GM03348 (cell line): ENCODE results near the gene C19orf73.
"Not testable (repeated sequence)": the region's sequence is repeated elsewhere in the genome, so short reads cannot be mapped to it uniquely, and the experiment has no call there.

Experiments
- DNase-seq: peaks from one replicate; pipeline ENCODE4 v3.0.0; 2012; ENCODE audit warnings: low spot score

C19orf73 gene

DNA sequence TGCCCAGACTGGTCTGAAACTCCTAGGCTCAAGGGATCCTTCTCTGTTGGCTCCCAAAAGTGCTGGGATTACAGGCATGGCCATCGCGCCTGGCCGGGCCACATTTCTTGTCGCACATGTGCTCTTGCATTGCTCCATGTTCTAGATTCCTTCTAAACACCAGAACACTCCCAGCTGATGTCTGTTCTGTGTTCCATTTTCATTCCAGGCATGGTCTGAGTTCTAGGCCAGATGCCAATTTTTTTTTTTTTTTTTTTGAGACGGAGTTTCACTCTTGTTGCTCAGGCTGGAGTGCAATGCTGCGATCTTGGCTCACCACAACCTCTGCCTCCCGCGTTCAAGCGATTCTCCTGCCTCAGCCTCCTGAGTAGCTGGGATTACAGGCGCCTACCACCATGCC lies 2.9 kb upstream of the C19orf73 start:
- DNase-seq, result not testable (repeated sequence)

DNA sequence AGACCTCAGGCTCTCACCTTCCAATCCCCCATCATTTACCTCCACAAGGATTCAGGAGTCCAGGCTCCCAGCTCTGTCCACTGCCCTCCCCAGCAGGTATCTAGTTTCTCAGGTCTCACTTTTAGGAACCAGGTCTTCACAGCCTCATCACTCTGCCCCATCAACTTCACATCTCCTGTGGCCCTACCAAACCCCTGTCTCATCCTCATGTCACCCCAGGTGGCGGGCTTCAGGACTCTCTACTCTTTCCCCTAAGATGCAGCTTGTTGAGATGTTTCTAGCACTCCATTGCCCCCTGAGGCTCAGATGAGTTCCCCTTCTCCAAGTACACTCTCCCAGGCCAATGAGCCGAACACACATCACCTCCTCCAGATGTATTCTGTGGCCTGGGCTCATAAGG lies 1.9 kb upstream of the C19orf73 start:
- no peak for DNase-seq

DNA sequence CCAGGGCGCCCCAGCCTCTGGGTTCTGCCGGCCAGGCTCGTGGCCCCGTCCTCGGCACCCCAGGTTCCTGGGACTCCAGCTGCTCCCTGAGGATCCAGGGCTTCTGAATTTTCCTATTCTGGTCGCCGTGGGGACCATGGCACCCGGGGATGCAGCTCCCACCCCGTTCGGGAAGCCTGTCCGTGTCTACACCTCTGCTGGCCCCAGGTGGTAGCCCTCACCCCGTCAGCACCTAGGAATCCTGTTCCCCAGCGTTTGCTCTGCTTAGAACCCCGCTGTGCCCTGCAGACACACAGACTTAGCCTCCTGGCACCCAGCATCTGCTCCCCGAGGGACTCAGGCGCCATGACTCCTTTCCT lies 1.4 kb upstream of the C19orf73 start:
- DNase-seq, result no peak

GRCh38 chr19:49119411-49120324 lies 725 bp upstream of the C19orf73 start, which contains the start of gene PPFIA3:
TSS of gene PPFIA3 (plus strand) at chr19:49119544. CDS start at chr19:49127874, 8,330 bp downstream.
- DNase-seq, result peak; percentile 85

- DNase-seq, result no peak
Observed at GRCh38 chr19:49117677-49118564, 1.0 kb downstream of the C19orf73 start.

GRCh38 chr19:49116544-49116943 lies 2.4 kb downstream of the C19orf73 start:
- DNase-seq, result no peak

DNA sequence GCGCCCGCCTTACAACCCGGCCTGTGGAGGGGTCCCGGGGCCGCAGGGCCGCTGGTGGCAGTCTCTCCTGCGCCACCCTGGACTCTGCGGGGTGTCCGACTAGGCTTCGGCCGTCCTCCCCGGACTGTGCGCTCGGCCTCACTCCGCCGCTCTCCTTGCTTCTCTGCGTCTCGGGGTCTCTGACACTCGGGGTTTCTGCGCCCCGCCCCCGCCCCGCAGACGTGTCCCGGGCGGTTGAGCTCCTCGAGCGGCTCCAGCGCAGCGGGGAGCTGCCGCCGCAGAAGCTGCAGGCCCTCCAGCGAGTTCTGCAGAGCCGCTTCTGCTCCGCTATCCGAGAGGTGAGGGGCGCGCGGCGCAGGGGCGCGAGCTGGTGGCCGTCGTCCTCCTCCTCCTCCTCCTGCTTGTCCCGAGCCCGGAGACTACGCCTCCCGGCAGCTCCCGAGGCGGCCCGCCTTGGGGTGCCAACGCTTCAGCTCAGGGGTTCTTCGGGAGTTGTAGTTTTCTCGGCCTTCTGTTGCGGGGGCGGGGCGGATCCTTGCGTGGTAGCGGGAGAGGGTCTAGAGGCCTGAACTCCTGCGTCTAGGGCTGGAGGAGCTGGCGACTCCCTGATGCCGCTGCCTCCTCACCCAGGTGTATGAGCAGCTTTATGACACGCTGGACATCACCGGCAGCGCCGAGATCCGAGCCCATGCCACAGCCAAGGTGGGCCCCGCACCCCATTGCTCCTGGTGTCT lies 4.1 kb downstream of the C19orf73 start:
- DNase-seq, result peak; percentile 72

DNA sequence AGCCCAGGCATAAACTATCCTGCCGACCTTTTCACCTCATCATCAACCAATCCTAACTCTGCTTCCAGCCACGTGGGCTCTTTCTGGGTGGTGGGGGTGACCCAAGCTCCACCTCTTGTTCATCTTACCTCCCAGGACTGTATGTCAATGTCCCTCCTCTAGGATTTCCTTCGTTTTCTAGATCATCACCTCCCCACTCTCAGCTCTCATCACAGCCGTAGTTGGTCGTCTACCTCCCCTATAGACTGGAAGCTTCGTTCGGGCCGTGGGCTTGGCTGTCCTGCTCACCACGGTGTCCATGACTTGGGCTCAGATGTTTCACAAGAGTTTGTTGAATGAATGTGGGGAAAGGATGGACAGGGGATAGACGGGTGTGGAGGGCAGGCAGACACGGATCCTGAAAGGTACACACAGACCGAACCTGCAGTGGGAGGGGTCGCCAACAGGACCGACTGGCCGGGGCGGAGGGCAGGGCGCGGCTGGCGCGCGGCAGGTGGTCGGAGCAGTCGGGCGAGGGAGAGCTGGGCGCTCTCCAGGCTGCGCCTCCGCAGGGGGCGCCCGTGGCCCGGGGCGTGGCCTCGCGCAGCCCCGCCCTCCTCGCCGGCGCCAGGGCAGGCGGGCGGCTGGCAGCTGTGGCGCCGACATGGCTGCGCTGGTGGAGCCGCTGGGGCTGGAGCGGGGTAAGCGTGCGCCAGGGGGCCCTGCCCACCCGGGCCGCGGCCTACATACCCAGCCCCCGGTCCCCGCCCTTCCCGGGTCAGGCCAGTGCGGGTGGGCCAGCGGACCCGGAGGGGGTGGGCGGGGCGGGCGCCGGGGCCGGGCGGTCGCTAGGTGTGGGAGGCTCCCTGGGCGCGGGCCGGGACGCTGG lies 4.9 kb downstream of the C19orf73 start, which contains the start of gene LIN7B:
LIN7B (plus strand) TSS at position 609 of the 868 bp plus-strand sequence; CDS start at position 644, 35 bp downstream.
- peak; percentile 94 for DNase-seq

- no peak for DNase-seq
Observed at GRCh38 chr19:49111218-49111998, 7.5 kb downstream of the C19orf73 start.

DNA sequence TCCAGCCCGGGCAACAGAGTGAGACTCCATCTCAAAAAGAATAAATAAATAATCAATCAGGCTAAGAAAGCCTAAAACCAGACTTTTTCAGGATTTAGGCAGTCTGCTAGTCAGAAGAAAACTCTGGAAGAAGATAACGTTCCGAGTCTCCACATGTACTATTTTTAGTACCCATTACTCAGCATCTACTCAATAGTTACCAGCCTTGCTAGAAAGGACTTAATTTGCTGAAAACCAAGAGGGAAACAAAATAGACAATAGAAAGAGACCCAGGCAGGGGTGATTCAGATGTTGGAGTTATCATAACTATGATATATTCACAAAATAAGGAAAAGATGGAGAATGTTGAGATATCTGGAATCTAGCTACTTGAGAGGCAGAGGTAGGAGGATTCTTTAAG lies 8.4 kb downstream of the C19orf73 start:
- peak; percentile 37 for DNase-seq

DNA sequence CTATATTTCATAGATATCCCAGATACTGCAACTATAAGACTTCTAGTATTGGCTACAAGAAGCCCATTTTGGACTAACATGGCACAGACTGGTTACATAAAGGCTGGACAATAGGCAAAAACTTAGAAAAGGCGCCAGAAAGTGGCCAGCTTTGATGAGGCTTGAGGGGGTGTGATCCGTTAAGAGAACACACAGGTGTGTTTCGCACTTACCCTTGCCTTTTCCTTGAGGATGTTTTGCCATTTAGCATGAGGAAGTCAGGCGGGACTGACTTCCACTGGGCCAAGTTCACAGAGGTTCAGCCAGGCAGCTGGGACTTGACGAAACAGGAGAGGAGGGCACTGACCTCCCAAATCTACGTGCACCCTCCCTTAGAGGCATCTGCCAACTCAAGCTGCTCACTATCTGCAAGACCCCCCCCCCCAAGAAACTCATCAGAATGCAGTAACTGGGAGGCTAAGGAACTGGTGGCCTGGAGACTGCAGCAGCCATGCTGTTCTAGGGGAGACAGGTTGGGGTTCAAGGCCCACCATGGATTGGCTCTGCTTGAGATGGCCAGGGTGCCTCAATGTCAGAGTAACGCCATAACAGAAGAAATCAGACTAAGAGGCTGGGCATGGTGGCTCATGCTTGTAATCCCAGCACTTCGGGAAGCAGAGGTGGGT lies 9.2 kb downstream of the C19orf73 start:
- DNase-seq, result no peak

GRCh38 chr19:49109051-49109450 lies 9.9 kb downstream of the C19orf73 start:
- DNase-seq, result no peak

DNA sequence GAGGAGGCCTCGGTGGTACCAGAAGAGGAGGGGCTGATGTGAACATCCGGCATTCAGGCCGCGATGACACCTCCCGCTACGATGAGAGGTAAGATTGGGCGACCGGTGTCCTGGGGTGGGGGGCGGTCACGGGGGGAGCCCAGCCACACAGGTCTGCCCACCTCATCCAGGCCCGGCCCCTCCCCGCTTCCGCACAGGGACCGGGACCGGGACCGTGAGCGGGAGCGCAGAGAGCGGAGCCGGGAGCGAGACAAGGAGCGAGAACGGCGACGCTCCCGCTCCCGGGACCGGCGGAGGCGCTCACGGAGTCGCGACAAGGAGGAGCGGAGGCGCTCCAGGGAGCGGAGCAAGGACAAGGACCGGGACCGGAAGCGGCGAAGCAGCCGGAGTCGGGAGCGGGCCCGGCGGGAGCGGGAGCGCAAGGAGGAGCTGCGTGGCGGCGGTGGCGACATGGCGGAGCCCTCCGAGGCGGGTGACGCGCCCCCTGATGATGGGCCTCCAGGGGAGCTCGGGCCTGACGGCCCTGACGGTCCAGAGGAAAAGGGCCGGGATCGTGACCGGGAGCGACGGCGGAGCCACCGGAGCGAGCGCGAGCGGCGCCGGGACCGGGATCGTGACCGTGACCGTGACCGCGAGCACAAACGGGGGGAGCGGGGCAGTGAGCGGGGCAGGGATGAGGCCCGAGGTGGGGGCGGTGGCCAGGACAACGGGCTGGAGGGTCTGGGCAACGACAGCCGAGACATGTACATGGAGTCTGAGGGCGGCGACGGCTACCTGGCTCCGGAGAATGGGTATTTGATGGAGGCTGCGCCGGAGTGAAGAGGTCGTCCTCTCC lies 11.1 kb downstream of the C19orf73 start:
- DNase-seq, result no peak

DNA sequence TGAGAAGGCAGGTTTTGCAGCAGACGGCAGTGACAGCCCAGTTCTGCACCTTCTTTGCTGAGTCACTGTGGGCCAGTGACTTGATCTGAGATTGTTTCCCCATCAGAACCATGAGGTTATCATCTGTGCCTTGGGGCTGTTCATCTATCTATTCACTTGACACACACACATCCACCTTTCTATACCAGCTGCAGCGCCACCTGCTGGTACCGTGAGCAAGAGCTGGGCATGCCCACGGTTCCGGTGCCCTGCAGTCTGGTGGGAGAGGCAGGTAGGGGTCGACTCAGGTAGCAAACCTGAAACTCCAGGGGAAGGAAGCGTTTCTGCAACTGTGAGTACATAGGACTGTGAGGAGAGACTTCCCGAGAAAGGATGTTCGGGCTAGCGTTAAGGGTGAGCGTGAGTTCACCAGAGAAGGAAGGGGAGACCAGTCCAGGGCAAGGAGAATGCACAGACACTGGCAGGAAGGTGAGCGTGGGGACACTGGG lies 12.3 kb downstream of the C19orf73 start:
- DNase-seq, result peak; percentile 52

- DNase-seq, result no peak
Observed at GRCh38 chr19:49104229-49104864, 14.6 kb downstream of the C19orf73 start.

DNA sequence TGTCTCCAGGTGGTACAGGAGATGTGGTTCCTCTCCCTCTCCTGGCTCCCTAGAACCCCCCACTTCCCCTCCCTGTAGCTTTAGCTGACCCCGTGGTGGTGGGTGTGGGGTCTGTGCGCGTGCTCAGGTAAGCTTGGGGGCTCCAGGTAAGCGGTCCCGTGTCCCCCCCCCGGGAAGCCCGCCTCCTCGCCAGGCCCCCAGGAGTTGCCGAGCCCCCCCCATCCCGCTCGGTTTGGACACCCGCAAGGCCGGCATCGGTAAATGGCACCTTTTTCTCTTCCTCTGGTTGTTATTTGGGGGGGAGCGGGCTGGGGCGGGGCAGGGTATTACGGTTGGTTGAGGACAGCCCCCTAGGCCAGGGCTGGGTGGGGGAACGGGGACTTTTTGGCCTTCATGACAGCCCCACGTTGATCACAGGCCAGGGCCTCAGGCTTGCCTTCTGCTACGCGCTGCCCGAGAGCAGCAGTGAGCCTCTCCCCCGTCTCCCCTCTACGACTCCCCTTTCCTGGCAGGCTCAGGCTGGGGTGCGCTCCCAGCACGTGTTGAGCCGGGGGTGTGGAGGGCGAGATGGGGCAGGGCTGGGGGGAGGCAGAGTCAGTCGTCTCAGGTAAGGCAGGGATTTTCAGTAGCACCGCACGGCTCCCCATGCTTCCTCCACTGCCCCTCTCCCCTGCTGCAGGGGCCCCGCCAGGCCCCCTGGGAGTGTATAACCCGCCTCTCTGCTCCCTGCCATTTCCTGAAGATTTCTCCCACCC lies 15.4 kb downstream of the C19orf73 start:
- no peak for DNase-seq

GRCh38 chr19:49102303-49102702 lies 16.6 kb downstream of the C19orf73 start:
- no peak for DNase-seq
